Keratinocyte (primary cell): Measurements from ENCODE around the gene UGT1A8. TPM values are rescaled to one million over a fixed set of nuclear protein-coding genes. Genes with fewer than 3 reads are reported as not detected.

Experiments used
- DNase-seq: peaks from one replicate; pipeline ENCODE4 v3.0.0-alpha.2; 2011; ENCODE audit warnings: low read depth, missing footprints, low spot score
- FAIRE-seq: peaks from 2 replicates; lab custom pipeline; 2011; peaks lifted over from hg19 to GRCh38; lab: Jason Lieb, UNC
- H2AFZ ChIP-seq: 2 replicates; pipeline ENCODE4 v1.6.0; 2012; ENCODE audit warnings: low read length, control low read depth, inconsistent platforms; ENCODE audit not compliant: control insufficient read depth
- H3K27ac ChIP-seq: 2 replicates; pipeline ENCODE4 v1.5.1; 2011; ENCODE audit warnings: low read length; ENCODE audit not compliant: control insufficient read depth, insufficient read depth
- H3K27me3 ChIP-seq: 3 replicates; pipeline ENCODE4 v1.6.0; 2011; ENCODE audit warnings: low read length; ENCODE audit not compliant: control insufficient read depth, insufficient read depth; ENCODE audit errors: extremely low read depth
- H3K36me3 ChIP-seq, 2 experiments: 2 replicates in 1 of 2; 3 replicates in 1 of 2; pipeline ENCODE4 v1.5.1; 2011; ENCODE audit warnings: low read length in 2 of 2, mild to moderate bottlenecking in 1 of 2; ENCODE audit not compliant: control insufficient read depth in 2 of 2, insufficient read depth in 2 of 2; ENCODE audit errors: extremely low read depth in 1 of 2
- H3K4me1 ChIP-seq: 3 replicates; pipeline ENCODE4 v1.5.1; 2011; ENCODE audit warnings: low read length; ENCODE audit not compliant: control insufficient read depth, insufficient read depth; ENCODE audit errors: extremely low read depth
- H3K4me2 ChIP-seq: 3 replicates; pipeline ENCODE4 v1.6.0; 2011; ENCODE audit warnings: low read depth, low read length; ENCODE audit not compliant: control insufficient read depth, insufficient read depth; ENCODE audit errors: extremely low read depth
- H3K4me3 ChIP-seq, 3 experiments: fragments of 200-600 bp in 1 of 3; sonication (generic) in 1 of 3; 2 replicates in 2 of 3; 3 replicates in 1 of 3; pipeline ENCODE4 v1.5.1; 2011 to 2016; ENCODE audit warnings: low read length in 3 of 3, mild to moderate bottlenecking in 3 of 3, control low read depth in 2 of 3, inconsistent platforms in 1 of 3, low read depth in 1 of 3, mixed read lengths in 1 of 3, mixed run types in 1 of 3, moderate library complexity in 1 of 3; ENCODE audit not compliant: control insufficient read depth in 2 of 3, insufficient read depth in 2 of 3; ENCODE audit errors: extremely low read depth in 1 of 3
- H3K79me2 ChIP-seq: 2 replicates; pipeline ENCODE4 v1.6.0; 2012; ENCODE audit warnings: low read length; ENCODE audit not compliant: control insufficient read depth, insufficient read depth
- H3K9ac ChIP-seq: 3 replicates; pipeline ENCODE4 v1.6.0; 2011; ENCODE audit warnings: low read length; ENCODE audit not compliant: control insufficient read depth, insufficient read depth; ENCODE audit errors: extremely low read depth
- H3K9me1 ChIP-seq: 3 replicates; pipeline ENCODE4 v1.6.0; 2011; ENCODE audit warnings: low read length; ENCODE audit not compliant: control insufficient read depth, insufficient read depth; ENCODE audit errors: extremely low read depth
- H3K9me3 ChIP-seq: 2 replicates; pipeline ENCODE4 v1.5.1; 2012; ENCODE audit warnings: low read depth, low read length; ENCODE audit not compliant: control insufficient read depth
- H4K20me1 ChIP-seq: 3 replicates; pipeline ENCODE4 v1.6.0; 2011; ENCODE audit warnings: low read length; ENCODE audit not compliant: control insufficient read depth, insufficient read depth; ENCODE audit errors: extremely low read depth
- CTCF ChIP-seq, 3 experiments: IDR thresholded peaks in 1 of 3; conservative IDR thresholded peaks in 1 of 3; optimal IDR thresholded peaks in 1 of 3; 2 replicates in 2 of 3; 3 replicates in 1 of 3; pipeline versions ENCODE3 to v1.5.1; 2011; ENCODE audit warnings: low read length in 3 of 3, mild to moderate bottlenecking in 3 of 3, moderate library complexity in 2 of 3, control low read depth in 1 of 3, inconsistent platforms in 1 of 3; ENCODE audit not compliant: insufficient read depth in 2 of 3; ENCODE audit errors: extremely low read depth in 1 of 3
- EZH2 ChIP-seq: IDR thresholded peaks from one replicate; pipeline ENCODE4 v1.6.1; 2012; ENCODE audit warnings: inconsistent platforms, mild to moderate bottlenecking, low read length, moderate library complexity
- dilution Hi-C: fragments of 300-500 bp; cut with MboI; formaldehyde crosslinking; loops from one replicate; pipeline ENCODE4 v1.7.0; 2020; ENCODE audit warnings: low sequenced_read_pairs; ENCODE audit not compliant: extremely low pct_ligation_motif_present
- polyA plus RNA-seq, 5 experiments: library from polyadenylated mRNA; depleted of rRNA in 3 of 5; stranded (reverse) in 3 of 5; stranded (forward) in 1 of 5; unstranded in 1 of 5; fragments of >200 nt; gene quantifications; 1 replicate in 1 of 5; 2 replicates in 3 of 5; 3 replicates in 1 of 5; pipeline versions ENCODE4 v1.2.1 to v1.2.3, GENCODE V29; 2011 to 2012; ENCODE audit warnings: missing spikeins in 2 of 5, low read depth in 1 of 5, low replicate concordance in 1 of 5

The UGT1A8 gene
- polyA plus RNA-seq, 1 donor (not counting 4 experiments of a cell fraction or from before 2014, with no cell fraction given): 0.64 TPM

- Histone ChIP-seq H3K9ac (no peak within 1 kb of the TSS), H3K9me3 (no peaks in the 10 kb centered on the region), H3K4me2 (no peak within 1 kb of the TSS), H3K4me1 (peaks cover 14% of the 10 kb centered on the region), H2AFZ (no peak within 1 kb of the TSS), H3K36me3 (peaks cover 3 to 13% of the 10 kb centered on the region in 2 experiments), H3K4me3 (no peak within 1 kb of the TSS), H3K27ac (no peak within 1 kb of the TSS), H3K79me2 (peaks cover 43% of the 10 kb centered on the region), H4K20me1 (no peaks in the 10 kb centered on the region), H3K27me3 (no peaks in the 10 kb centered on the region), H3K9me1 (no peaks in the 10 kb centered on the region)
- dilution Hi-C loops: no loop called here
- FAIRE-seq (no peak), DNase-seq (no peak)
- TF ChIP-seq CTCF (optimal IDR thresholded peaks at IDR 0.05 in 1 of 3, IDR thresholded peaks at IDR 0.05 in 1 of 3, conservative IDR thresholded peaks at IDR 0.05 in 1 of 3; ENCODE audit: extremely low read depth in 1 of 3, insufficient read depth in 2 of 3, low read length in 3 of 3) (no peak), EZH2 (no peak)
Observed at GRCh38 chr2:233712611-233713261, 95.3 kb downstream of the UGT1A8 start, which contains the start of gene UGT1A5. TSS of gene UGT1A5 (plus strand) at chr2:233712907. CDS start at chr2:233712992, 85 bp downstream.

DNA sequence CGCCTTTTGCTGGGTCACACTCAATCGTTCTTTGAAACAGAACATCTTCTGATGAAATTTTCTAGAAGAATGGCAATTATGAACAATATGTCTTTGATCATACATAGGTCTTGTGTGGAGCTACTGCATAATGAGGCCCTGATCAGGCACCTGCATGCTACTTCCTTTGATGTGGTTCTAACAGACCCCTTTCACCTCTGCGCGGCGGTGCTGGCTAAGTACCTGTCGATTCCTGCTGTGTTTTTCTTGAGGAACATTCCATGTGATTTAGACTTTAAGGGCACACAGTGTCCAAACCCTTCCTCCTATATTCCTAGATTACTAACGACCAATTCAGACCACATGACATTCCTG is 95.8 kb downstream of the UGT1A8 start:
- TF ChIP-seq CTCF (optimal IDR thresholded peaks at IDR 0.05 in 1 of 3, IDR thresholded peaks at IDR 0.05 in 1 of 3, conservative IDR thresholded peaks at IDR 0.05 in 1 of 3; ENCODE audit: extremely low read depth in 1 of 3, insufficient read depth in 2 of 3, low read length in 3 of 3): no peak
- no peak for TF ChIP-seq EZH2
- Histone ChIP-seq H3K4me1 (peaks cover 9% of the 10 kb centered on the region), H4K20me1 (no peaks in the 10 kb centered on the region), H3K79me2 (peaks cover 39% of the 10 kb centered on the region), H3K9me1 (no peaks in the 10 kb centered on the region), H3K9me3 (no peaks in the 10 kb centered on the region), H3K4me3 (no peak overlapping the region), H3K27me3 (no peaks in the 10 kb centered on the region), H3K36me3 (peaks cover 3 to 13% of the 10 kb centered on the region in 2 experiments), H3K27ac (no peak overlapping the region), H3K4me2 (no peak overlapping the region), H3K9ac (no peak overlapping the region), H2AFZ (no peak overlapping the region)
- FAIRE-seq: no peak
- DNase-seq: no peak
- dilution Hi-C loops: no loop called here
